WI38 (cell line): ENCODE measurements around the gene LTBP2.

Experiments used
- H3K4me3 ChIP-seq: 2 replicates; pipeline ENCODE4 v1.5.1; 2011; ENCODE audit warnings: low read depth, mild to moderate bottlenecking, control low read depth, low read length
- CTCF ChIP-seq: IDR thresholded peaks from 2 replicates; pipeline ENCODE4 v1.5.1; 2012; ENCODE audit warnings: low read depth, mild to moderate bottlenecking, control low read depth, low read length

The LTBP2 gene

GRCh38 chr14:74653386-74654138, 41.5 kb upstream of the LTBP2 start:
- TF ChIP-seq CTCF = no peak
- H3K4me3 ChIP-seq = no peak overlapping the region

GRCh38 chr14:74652541-74652940, 40.5 kb upstream of the LTBP2 start:
- H3K4me3 ChIP-seq = no peak overlapping the region
- TF ChIP-seq CTCF = no peak

GRCh38 chr14:74650927-74651686, 39.1 kb upstream of the LTBP2 start:
- no peak for TF ChIP-seq CTCF
- no peak overlapping the region for H3K4me3 ChIP-seq

- H3K4me3 ChIP-seq = no peak overlapping the region
- TF ChIP-seq CTCF = no peak
These were observed 37.6 kb upstream of the LTBP2 start for GRCh38 chr14:74649673-74650072.

GRCh38 chr14:74649167-74649566, 37.1 kb upstream of the LTBP2 start:
- no peak for TF ChIP-seq CTCF
- H3K4me3 ChIP-seq = no peak overlapping the region

- no peak for TF ChIP-seq CTCF
- H3K4me3 ChIP-seq = no peak overlapping the region
These were observed 36.6 kb upstream of the LTBP2 start for GRCh38 chr14:74648601-74649000.
